GM23338 (cell line): ENCODE measurements around the gene HELB. TPM values are rescaled to one million over a fixed set of nuclear protein-coding genes. Genes with fewer than 3 reads are reported as not detected.

Experiments
- ATAC-seq: fragments of 200-7000 bp; cut with Tn5 transposase; 3 replicates; pipeline ENCODE4 v1.9.1; 2020
- DNase-seq: peaks from one replicate; pipeline ENCODE4 v3.0.0-alpha.2; 2015; ENCODE audit warnings: low spot score
- H2AFZ ChIP-seq: fragments of 200-600 bp; sonication (generic); 2 replicates; pipeline ENCODE4 v1.8.0; 2016; ENCODE audit warnings: antibody characterized with exemption, mild to moderate bottlenecking, moderate library complexity
- H3F3A ChIP-seq: fragments of 200-600 bp; sonication (generic); replicated peaks from 2 replicates; pipeline ENCODE4 v1.8.0; 2017; ENCODE audit warnings: antibody characterized with exemption, mixed run types, low read depth
- H3K27ac ChIP-seq: fragments of 200-600 bp; sonication (generic); 2 replicates; pipeline ENCODE4 v1.6.1; 2016; ENCODE audit warnings: low read depth
- H3K27me3 ChIP-seq: fragments of 200-600 bp; sonication (generic); 2 replicates; pipeline ENCODE4 v1.8.0; 2016; ENCODE audit warnings: mild to moderate bottlenecking, mixed run types, moderate library complexity; ENCODE audit not compliant: insufficient read depth
- H3K36me3 ChIP-seq: fragments of 200-600 bp; sonication (generic); 2 replicates; pipeline ENCODE4 v1.8.0; 2016; ENCODE audit warnings: mild to moderate bottlenecking; ENCODE audit not compliant: insufficient read depth
- H3K4me1 ChIP-seq: fragments of 200-600 bp; sonication (generic); 2 replicates; pipeline ENCODE4 v1.8.0; 2016; ENCODE audit warnings: mild to moderate bottlenecking, moderate library complexity; ENCODE audit not compliant: insufficient read depth
- H3K4me2 ChIP-seq: fragments of 200-600 bp; sonication (generic); 2 replicates; pipeline ENCODE4 v1.7.1; 2017; ENCODE audit warnings: mixed run types
- H3K4me3 ChIP-seq: fragments of 200-600 bp; sonication (generic); 2 replicates; pipeline ENCODE4 v1.6.1; 2016; ENCODE audit warnings: mixed run types
- H3K79me2 ChIP-seq: fragments of 200-600 bp; sonication (generic); replicated peaks from 2 replicates; pipeline ENCODE4 v1.8.0; 2017; ENCODE audit warnings: mild to moderate bottlenecking; ENCODE audit not compliant: insufficient read depth
- H3K9me2 ChIP-seq: fragments of 200-600 bp; sonication (generic); 2 replicates; pipeline ENCODE4 v1.8.0; 2017; ENCODE audit not compliant: insufficient read depth
- H4K20me1 ChIP-seq: fragments of 200-600 bp; sonication (generic); replicated peaks from 2 replicates; pipeline ENCODE4 v1.8.0; 2017; ENCODE audit warnings: mild to moderate bottlenecking; ENCODE audit not compliant: insufficient read depth
- H3K27ac Mint-ChIP-seq: 2 replicates; pipeline ENCODE4 v1.8.0; 2020; ENCODE audit warnings: inconsistent platforms, mild to moderate bottlenecking, moderate library complexity, mixed read lengths
- H3K27me3 Mint-ChIP-seq: 3 replicates; pipeline ENCODE4 v1.8.0; 2022; ENCODE audit warnings: low read depth, mild to moderate bottlenecking, moderate library complexity, mixed read lengths, inconsistent platforms; ENCODE audit not compliant: insufficient read depth, poor library complexity
- H3K36me3 Mint-ChIP-seq: 3 replicates; pipeline ENCODE4 v1.8.0; 2021; ENCODE audit warnings: low read depth, mild to moderate bottlenecking, inconsistent platforms, moderate library complexity, mixed read lengths
- H3K4me1 Mint-ChIP-seq: 3 replicates; pipeline ENCODE4 v1.8.0; 2020; ENCODE audit warnings: mild to moderate bottlenecking, inconsistent platforms, mixed read lengths
- H3K4me3 Mint-ChIP-seq: 3 replicates; pipeline ENCODE4 v1.8.0; 2021; ENCODE audit warnings: moderate library complexity, mild to moderate bottlenecking, inconsistent platforms, mixed read lengths
- H3K9me3 Mint-ChIP-seq: 3 replicates; pipeline ENCODE4 v1.8.0; 2020; ENCODE audit warnings: moderate library complexity, mild to moderate bottlenecking, inconsistent platforms, mixed read lengths
- CREB1 ChIP-seq: fragments of 250-450 bp; sonication (Bioruptor Pico); IDR thresholded peaks from 2 replicates; pipeline ENCODE4 v1.5.0; 2020; ENCODE audit warnings: low read depth, mild to moderate bottlenecking, moderate library complexity
- EZH2 ChIP-seq: fragments of 200-600 bp; sonication (generic); IDR thresholded peaks from one replicate; pipeline ENCODE4 v1.8.0; 2017; ENCODE audit warnings: antibody characterized with exemption, mild to moderate bottlenecking, low read depth; ENCODE audit not compliant: unreplicated experiment
- EZH2phosphoT487 ChIP-seq: fragments of 200-600 bp; sonication (generic); IDR thresholded peaks from one replicate; pipeline ENCODE4 v1.8.1; 2018; ENCODE audit warnings: antibody characterized with exemption; ENCODE audit not compliant: unreplicated experiment
- JUNB ChIP-seq: IDR thresholded peaks from one replicate; pipeline ENCODE4 v1.6.1; 2016; ENCODE audit warnings: antibody characterized with exemption; ENCODE audit not compliant: unreplicated experiment
- ZNF462 ChIP-seq: fragments of 250-450 bp; sonication (Bioruptor Pico); IDR thresholded peaks from 2 replicates; pipeline ENCODE4 v1.5.0; 2020; ENCODE audit warnings: mild to moderate bottlenecking, moderate library complexity
- polyA plus RNA-seq: library from polyadenylated mRNA; unstranded; fragments of >200 nt; fragmentation: Nextera tagmentation; extraction: Ambion mirVana; gene quantifications from 2 replicates; pipeline ENCODE4 v1.2.1, GENCODE V29; 2016
- total RNA-seq: library from RNA; depleted of rRNA; stranded (reverse); fragments of >200 nt; shearing (Covaris generic); gene quantifications from 2 replicates; pipeline ENCODE4 v1.2.3, GENCODE V29; 2014
- TF ChIP-seq, protein P1 (sequence below): IDR thresholded peaks from 2 replicates; pipeline ENCODE4 v1.6.1; 2016; ENCODE audit warnings: antibody characterized with exemption
- TF ChIP-seq, protein P2 (sequence below), 2 experiments: fragments of 200-600 bp in 1 of 2; sonication (generic) in 1 of 2; conservative IDR thresholded peaks; 2 replicates each; pipeline versions ENCODE4 v1.5.1 to v1.6.1; 2016 to 2017; ENCODE audit warnings: antibody characterized with exemption in 2 of 2, low read depth in 2 of 2, mild to moderate bottlenecking in 2 of 2, moderate library complexity in 1 of 2

The HELB gene
- total and polyA plus RNA-seq, 2 experiments from 2014 or later: 3.1 to 18.2 TPM

DNA sequence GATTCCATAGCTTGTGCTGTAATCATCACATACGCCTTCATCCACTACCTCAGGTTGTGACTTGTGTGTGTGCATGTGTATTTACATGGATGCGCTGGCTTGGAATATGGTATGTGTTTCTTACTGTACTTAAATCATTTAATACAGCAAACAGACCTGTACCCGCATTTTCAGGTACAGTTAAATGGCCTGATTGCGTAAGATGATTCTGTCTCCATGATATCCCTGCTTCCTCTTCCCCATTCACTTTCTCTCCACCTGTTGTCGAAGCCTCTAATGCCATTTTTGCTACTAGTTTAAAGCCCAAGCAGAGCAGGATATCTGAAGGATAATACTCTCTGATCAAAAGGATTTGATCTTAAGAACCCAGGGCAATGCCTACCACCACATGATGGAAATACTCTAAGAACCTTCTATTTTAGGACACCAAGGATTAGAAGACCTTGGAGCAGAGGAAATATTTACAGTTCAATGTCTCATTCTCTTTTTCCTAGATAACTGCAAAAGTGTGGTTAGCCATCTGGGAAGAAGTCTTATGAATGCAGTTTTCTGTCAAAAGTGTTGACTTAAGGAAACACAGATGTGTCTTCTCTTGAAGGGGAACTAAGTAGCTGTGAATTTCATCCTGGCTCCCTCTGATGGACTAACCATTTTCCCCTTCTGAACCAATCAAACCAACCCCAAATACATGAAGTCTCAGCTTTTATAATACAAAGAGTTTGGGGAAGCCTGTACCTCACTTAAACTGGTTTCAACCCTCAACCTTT is 78.7 kb downstream of the HELB start (continued):
- no peak for TF ChIP-seq EZH2
- TF ChIP-seq ZNF462: no peak
- TF ChIP-seq JUNB: no peak
- no peak for TF ChIP-seq EZH2phosphoT487

DNA sequence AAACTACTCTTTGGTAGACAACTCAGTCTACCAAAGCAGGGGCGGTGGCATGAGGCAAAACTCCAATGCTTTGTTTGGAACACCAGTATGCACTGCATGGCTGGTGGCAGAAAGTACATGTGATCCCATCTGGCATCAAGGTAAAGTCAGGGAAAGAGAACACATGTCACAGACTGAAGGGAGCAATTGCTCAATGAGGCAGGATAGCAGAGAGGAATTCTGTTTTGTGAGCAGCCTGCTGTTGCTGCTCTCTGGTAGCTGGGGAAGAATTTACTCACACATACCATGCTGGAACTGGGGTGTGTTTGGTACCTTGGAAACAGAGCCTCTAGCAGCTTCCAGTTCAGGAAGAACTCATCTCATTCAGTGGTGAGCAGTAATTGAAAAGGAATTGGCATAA is 84.8 kb downstream of the HELB start:
- H3K4me3 Mint-ChIP-seq: no peak overlapping the region
- H3K4me3 ChIP-seq: no peak overlapping the region
- no peaks in the 10 kb centered on the region for H3K27me3 Mint-ChIP-seq
- H3K36me3 Mint-ChIP-seq: no peaks in the 10 kb centered on the region
- no peaks in the 10 kb centered on the region for H3K27me3 ChIP-seq
- no peak overlapping the region for H3K27ac ChIP-seq
- H3K36me3 ChIP-seq: no peaks in the 10 kb centered on the region
- H4K20me1 ChIP-seq: no peaks in the 10 kb centered on the region
- no peaks in the 10 kb centered on the region; the same call in 2 of the 3 replicates for H3K9me3 Mint-ChIP-seq
- no peaks in the 10 kb centered on the region for H3K9me2 ChIP-seq
- DNase-seq (peak; percentile 9), ATAC-seq (no peak)
- no peaks in the 10 kb centered on the region for H3F3A ChIP-seq
- H3K4me1 Mint-ChIP-seq: no peaks in the 10 kb centered on the region
- no peaks in the 10 kb centered on the region for H3K4me1 ChIP-seq
- no peak overlapping the region for H2AFZ ChIP-seq
- no peaks in the 10 kb centered on the region for H3K79me2 ChIP-seq
- no peak overlapping the region for H3K4me2 ChIP-seq
- H3K27ac Mint-ChIP-seq: no peak overlapping the region
- TF ChIP-seq CREB1 (CRISPR knock-in tag): no peak
- TF ChIP-seq, protein P1, sequence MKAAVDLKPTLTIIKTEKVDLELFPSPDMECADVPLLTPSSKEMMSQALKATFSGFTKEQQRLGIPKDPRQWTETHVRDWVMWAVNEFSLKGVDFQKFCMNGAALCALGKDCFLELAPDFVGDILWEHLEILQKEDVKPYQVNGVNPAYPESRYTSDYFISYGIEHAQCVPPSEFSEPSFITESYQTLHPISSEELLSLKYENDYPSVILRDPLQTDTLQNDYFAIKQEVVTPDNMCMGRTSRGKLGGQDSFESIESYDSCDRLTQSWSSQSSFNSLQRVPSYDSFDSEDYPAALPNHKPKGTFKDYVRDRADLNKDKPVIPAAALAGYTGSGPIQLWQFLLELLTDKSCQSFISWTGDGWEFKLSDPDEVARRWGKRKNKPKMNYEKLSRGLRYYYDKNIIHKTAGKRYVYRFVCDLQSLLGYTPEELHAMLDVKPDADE: no peak
- TF ChIP-seq, protein P2, sequence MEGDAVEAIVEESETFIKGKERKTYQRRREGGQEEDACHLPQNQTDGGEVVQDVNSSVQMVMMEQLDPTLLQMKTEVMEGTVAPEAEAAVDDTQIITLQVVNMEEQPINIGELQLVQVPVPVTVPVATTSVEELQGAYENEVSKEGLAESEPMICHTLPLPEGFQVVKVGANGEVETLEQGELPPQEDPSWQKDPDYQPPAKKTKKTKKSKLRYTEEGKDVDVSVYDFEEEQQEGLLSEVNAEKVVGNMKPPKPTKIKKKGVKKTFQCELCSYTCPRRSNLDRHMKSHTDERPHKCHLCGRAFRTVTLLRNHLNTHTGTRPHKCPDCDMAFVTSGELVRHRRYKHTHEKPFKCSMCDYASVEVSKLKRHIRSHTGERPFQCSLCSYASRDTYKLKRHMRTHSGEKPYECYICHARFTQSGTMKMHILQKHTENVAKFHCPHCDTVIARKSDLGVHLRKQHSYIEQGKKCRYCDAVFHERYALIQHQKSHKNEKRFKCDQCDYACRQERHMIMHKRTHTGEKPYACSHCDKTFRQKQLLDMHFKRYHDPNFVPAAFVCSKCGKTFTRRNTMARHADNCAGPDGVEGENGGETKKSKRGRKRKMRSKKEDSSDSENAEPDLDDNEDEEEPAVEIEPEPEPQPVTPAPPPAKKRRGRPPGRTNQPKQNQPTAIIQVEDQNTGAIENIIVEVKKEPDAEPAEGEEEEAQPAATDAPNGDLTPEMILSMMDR (conservative IDR thresholded peaks at IDR 0.05; ENCODE audit: low read depth in 2 of 2): no peak
- TF ChIP-seq EZH2phosphoT487: no peak
